HEK293 (cell line): ENCODE data around the gene PRKCE.

Source experiments
- CTCF ChIP-seq: fragments of 450-650 bp; formaldehyde crosslinking; IDR thresholded peaks from 2 replicates; pipeline ENCODE4 v1.5.1; 2016; ENCODE audit warnings: missing biosample characterization, missing genetic modification characterization
- ZBTB11 ChIP-seq: fragments of 450-650 bp; formaldehyde crosslinking; conservative IDR thresholded peaks from 2 replicates; pipeline ENCODE4 v1.5.1; 2016; ENCODE audit warnings: low read depth, missing biosample characterization, missing genetic modification characterization
- ZNF121 ChIP-seq: fragments of 450-650 bp; formaldehyde crosslinking; IDR thresholded peaks from 2 replicates; pipeline ENCODE4 v1.5.1; 2016; ENCODE audit warnings: missing biosample characterization, missing genetic modification characterization
- ZXDB ChIP-seq: fragments of 450-650 bp; formaldehyde crosslinking; IDR thresholded peaks from 2 replicates; pipeline ENCODE4 v1.5.1; 2016; ENCODE audit warnings: missing biosample characterization, missing genetic modification characterization

- TF ChIP-seq CTCF (tag by site-specific recombination) (no peak), ZNF121 (tag by site-specific recombination) (no peak), ZXDB (tag by site-specific recombination) (no peak), ZBTB11 (no peak)
Measured at GRCh38 chr2:45930396-45930792, 278.9 kb downstream of the PRKCE start.
